DND-41 (cell line): Measurements from ENCODE around the gene SPOCD1.

ENCODE experiments used
- EZH2 ChIP-seq: IDR thresholded peaks from 3 replicates; pipeline ENCODE4 v1.6.1; 2012; ENCODE audit warnings: borderline replicate concordance, low read depth, mild to moderate bottlenecking, moderate library complexity, low read length, inconsistent platforms; ENCODE audit not compliant: severe bottlenecking
- TF ChIP-seq, protein P1 (sequence below): IDR thresholded peaks from 2 replicates; pipeline ENCODE4 v1.5.1; 2012; ENCODE audit warnings: borderline replicate concordance, low read length, moderate library complexity, mild to moderate bottlenecking; ENCODE audit not compliant: poor library complexity, severe bottlenecking; ENCODE audit errors: extremely low read depth

GRCh38 chr1:31773861-31774260 lies 42.0 kb downstream of the SPOCD1 start:
- TF ChIP-seq, protein P1, sequence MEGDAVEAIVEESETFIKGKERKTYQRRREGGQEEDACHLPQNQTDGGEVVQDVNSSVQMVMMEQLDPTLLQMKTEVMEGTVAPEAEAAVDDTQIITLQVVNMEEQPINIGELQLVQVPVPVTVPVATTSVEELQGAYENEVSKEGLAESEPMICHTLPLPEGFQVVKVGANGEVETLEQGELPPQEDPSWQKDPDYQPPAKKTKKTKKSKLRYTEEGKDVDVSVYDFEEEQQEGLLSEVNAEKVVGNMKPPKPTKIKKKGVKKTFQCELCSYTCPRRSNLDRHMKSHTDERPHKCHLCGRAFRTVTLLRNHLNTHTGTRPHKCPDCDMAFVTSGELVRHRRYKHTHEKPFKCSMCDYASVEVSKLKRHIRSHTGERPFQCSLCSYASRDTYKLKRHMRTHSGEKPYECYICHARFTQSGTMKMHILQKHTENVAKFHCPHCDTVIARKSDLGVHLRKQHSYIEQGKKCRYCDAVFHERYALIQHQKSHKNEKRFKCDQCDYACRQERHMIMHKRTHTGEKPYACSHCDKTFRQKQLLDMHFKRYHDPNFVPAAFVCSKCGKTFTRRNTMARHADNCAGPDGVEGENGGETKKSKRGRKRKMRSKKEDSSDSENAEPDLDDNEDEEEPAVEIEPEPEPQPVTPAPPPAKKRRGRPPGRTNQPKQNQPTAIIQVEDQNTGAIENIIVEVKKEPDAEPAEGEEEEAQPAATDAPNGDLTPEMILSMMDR, result no peak
- no peak for TF ChIP-seq EZH2
